ENCODE data around the gene ZNF211. TPM values are rescaled to one million over a fixed set of nuclear protein-coding genes. Genes with fewer than 3 reads are reported as not detected.
A peak's percentile ranks its signal among the peaks of the same experiment; 100 is the strongest.

Gene ZNF211
- total RNA-seq, 1 experiment from 2014 or later = 10.5 TPM

DNA sequence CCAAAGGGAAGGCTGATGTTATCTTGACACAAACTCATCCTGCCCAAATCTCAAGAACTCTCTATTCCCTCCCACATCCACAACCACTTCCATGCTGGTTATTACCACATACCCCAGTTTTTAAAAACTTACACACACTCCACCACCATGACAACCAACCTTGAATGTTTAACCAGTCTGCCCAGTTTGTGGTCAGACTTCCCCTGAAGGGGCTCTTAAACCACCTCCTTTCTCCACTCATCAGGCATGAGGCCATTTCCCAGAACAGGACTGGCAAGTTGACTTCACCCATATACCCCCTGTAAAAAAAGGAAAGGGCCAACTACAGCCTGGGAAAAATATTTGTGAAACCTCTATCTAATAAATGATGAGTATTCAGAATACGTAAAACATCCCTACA is 23.4 kb downstream of the ZNF211 start:
- Histone ChIP-seq H3K36me3 (ENCODE audit: control insufficient read depth, insufficient read depth, low read length) (no peaks in the 10 kb centered on the region), H3K4me1 (peaks cover 12% of the 10 kb centered on the region; the same call in 1 of the 2 replicates), H3K27me3 (replicated peaks; ENCODE audit: control insufficient read depth, insufficient read depth, low read length) (no peaks in the 10 kb centered on the region; the same call in 1 of the 2 replicates), H3K4me3 (ENCODE audit: low read depth, low read length) (no peak overlapping the region), H3K9me3 (peaks cover 28% of the 10 kb centered on the region)
- Mint-ChIP-seq H3K27me3 (ENCODE audit: insufficient read depth, unreplicated experiment) (peaks cover 10% of the 10 kb centered on the region), H3K4me3 (ENCODE audit: unreplicated experiment) (no peak overlapping the region), H3K4me1 (ENCODE audit: low read depth, unreplicated experiment) (peaks cover 27% of the 10 kb centered on the region), H3K36me3 (ENCODE audit: insufficient read depth, unreplicated experiment) (peaks cover 9% of the 10 kb centered on the region), H3K27ac (ENCODE audit: unreplicated experiment) (no peak overlapping the region), H3K9me3 (ENCODE audit: unreplicated experiment) (peaks cover 56% of the 10 kb centered on the region)
- TF ChIP-seq, protein P1, sequence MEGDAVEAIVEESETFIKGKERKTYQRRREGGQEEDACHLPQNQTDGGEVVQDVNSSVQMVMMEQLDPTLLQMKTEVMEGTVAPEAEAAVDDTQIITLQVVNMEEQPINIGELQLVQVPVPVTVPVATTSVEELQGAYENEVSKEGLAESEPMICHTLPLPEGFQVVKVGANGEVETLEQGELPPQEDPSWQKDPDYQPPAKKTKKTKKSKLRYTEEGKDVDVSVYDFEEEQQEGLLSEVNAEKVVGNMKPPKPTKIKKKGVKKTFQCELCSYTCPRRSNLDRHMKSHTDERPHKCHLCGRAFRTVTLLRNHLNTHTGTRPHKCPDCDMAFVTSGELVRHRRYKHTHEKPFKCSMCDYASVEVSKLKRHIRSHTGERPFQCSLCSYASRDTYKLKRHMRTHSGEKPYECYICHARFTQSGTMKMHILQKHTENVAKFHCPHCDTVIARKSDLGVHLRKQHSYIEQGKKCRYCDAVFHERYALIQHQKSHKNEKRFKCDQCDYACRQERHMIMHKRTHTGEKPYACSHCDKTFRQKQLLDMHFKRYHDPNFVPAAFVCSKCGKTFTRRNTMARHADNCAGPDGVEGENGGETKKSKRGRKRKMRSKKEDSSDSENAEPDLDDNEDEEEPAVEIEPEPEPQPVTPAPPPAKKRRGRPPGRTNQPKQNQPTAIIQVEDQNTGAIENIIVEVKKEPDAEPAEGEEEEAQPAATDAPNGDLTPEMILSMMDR (IDR thresholded peaks at IDR 0.05; ENCODE audit: insufficient read depth in 1 of 2, low read depth in 1 of 2, low read length in 1 of 2, severe bottlenecking in 1 of 2, unreplicated experiment in 1 of 2) = no peak
- intact Hi-C loops (cut with micrococcal nuclease; ENCODE audit: unreplicated experiment) = no loop called here
- no peak for DNase-seq
- BruUV-seq (replicated peaks) = no TSS peak
- ChIA-PET POLR2A (no interaction called here), CTCF (no interaction called here)

DNA sequence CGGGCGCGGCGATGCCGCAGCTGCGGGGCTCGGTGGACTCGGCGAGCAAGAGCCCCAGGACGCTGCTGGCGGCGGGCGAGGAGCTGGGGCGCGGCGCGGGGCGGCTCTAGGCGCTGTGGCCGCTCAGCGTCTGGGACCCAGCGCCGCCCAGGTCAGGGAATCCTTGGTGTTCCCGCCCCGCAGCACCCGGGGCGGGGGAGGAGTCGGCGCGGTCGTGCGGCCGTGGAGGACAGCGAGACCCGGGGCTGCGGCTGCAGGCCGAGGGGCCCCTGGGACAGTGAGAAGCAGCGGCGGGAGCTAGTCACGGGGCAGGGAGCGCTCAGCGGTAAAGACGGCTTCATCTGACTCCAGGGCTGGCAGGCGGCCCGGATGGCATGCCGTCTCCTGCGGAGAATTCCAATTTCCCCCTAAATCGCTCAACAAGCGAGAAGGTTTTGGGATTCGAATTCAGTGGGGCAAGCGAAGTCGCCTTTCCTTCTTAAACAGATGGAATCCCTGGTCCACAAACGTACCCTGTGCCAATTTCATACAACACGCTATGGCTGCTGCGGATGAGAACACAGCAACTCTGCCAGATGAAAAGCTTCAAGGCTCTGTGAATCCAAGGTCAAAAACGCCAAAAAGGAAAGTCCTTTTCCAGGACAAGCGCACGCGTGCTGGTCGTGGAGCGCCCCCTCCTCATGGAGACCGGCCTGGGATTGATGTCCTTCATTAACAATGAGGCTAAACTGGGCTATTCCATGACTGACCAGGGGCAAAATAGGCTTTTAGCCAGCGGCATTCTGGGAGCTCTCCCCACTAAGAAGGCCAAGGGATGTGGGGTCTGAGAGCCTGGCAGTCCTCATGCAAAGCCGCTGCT is 31.5 kb downstream of the ZNF211 start:
- Mint-ChIP-seq H3K4me1 (ENCODE audit: low read depth, unreplicated experiment) (no peaks in the 10 kb centered on the region), H3K27me3 (ENCODE audit: insufficient read depth, unreplicated experiment) (peaks cover 9% of the 10 kb centered on the region), H3K9me3 (ENCODE audit: unreplicated experiment) (no peaks in the 10 kb centered on the region), H3K36me3 (ENCODE audit: insufficient read depth, unreplicated experiment) (no peaks in the 10 kb centered on the region), H3K4me3 (ENCODE audit: unreplicated experiment) (peak overlapping the region; percentile 77), H3K27ac (ENCODE audit: unreplicated experiment) (no peak overlapping the region)
- Histone ChIP-seq H3K4me1 (no peaks in the 10 kb centered on the region), H3K36me3 (ENCODE audit: control insufficient read depth, insufficient read depth, low read length) (no peaks in the 10 kb centered on the region), H3K27me3 (replicated peaks; ENCODE audit: control insufficient read depth, insufficient read depth, low read length) (no peaks in the 10 kb centered on the region), H3K9me3 (no peaks in the 10 kb centered on the region; the same call in 1 of the 2 replicates), H3K4me3 (ENCODE audit: low read depth, low read length) (peak overlapping the region; percentile 62)
- peak; percentile 60 to 65 for DNase-seq
- intact Hi-C loops (cut with micrococcal nuclease; ENCODE audit: unreplicated experiment) = no loop called here
- CTCF ChIA-PET = interaction anchor here (1.4 kb wide), 1 partner anchor 17 kb away, joined by 6 read pairs; the partner anchor contains the start of gene ZNF551
- TF ChIP-seq, protein P1 (IDR thresholded peaks at IDR 0.05; ENCODE audit: insufficient read depth in 1 of 2, low read depth in 1 of 2, low read length in 1 of 2, severe bottlenecking in 1 of 2, unreplicated experiment in 1 of 2) = no peak
- POLR2A ChIA-PET = interaction anchor here (0.7 kb wide), 1 partner anchor 17 kb away, joined by 4 read pairs; the partner anchor contains the start of gene ZNF551
- no TSS peak for BruUV-seq (replicated peaks)

DNA sequence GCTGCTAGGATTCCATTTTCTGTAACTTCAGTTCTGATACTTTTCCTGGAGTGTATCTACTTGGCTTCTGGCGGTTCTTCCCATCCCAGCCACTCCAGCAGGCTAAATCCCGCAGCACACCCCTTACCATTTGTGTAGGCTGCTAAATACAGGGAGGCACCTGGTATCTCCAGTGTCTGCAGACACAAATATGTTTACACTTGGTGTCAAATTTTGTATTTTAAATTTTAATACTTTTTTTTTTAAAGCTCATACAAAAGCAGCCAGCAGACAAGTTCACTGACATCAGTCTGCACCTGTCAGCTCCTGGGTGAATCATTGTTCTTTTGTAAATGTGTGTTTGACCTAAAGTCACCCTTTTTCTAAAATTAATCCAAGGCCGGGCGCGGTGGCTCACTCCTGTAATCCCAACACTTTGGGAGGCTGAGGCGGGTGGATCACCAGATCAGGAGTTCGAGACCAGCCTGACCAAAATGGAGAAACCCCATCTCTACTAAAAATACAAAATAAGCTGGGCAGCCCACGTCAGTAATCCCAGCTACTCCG is 32.4 kb downstream of the ZNF211 start:
- TF ChIP-seq, protein P1 (IDR thresholded peaks at IDR 0.05; ENCODE audit: insufficient read depth in 1 of 2, low read depth in 1 of 2, low read length in 1 of 2, severe bottlenecking in 1 of 2, unreplicated experiment in 1 of 2) = no peak
- H3K27ac Mint-ChIP-seq (ENCODE audit: unreplicated experiment) = no peak overlapping the region
- DNase-seq = no peak
- H3K9me3 ChIP-seq = no peaks in the 10 kb centered on the region; the same call in 1 of the 2 replicates
- H3K27me3 ChIP-seq (replicated peaks; ENCODE audit: control insufficient read depth, insufficient read depth, low read length) = no peaks in the 10 kb centered on the region
- no peaks in the 10 kb centered on the region for H3K9me3 Mint-ChIP-seq (ENCODE audit: unreplicated experiment)
- no peak overlapping the region for H3K4me3 ChIP-seq (ENCODE audit: low read depth, low read length)
- no peaks in the 10 kb centered on the region for H3K36me3 Mint-ChIP-seq (ENCODE audit: insufficient read depth, unreplicated experiment)
- intact Hi-C loops (cut with micrococcal nuclease; ENCODE audit: unreplicated experiment) = no loop called here
- no TSS peak for BruUV-seq (replicated peaks)
- no peaks in the 10 kb centered on the region for H3K4me1 ChIP-seq
- H3K36me3 ChIP-seq (ENCODE audit: control insufficient read depth, insufficient read depth, low read length) = no peaks in the 10 kb centered on the region
- H3K4me1 Mint-ChIP-seq (ENCODE audit: low read depth, unreplicated experiment) = no peaks in the 10 kb centered on the region
- H3K27me3 Mint-ChIP-seq (ENCODE audit: insufficient read depth, unreplicated experiment) = peaks cover 4% of the 10 kb centered on the region
- POLR2A ChIA-PET = no interaction called here
- H3K4me3 Mint-ChIP-seq (ENCODE audit: unreplicated experiment) = peak overlapping the region; percentile 77
- CTCF ChIA-PET = interaction anchor here (1.4 kb wide), 1 partner anchor 17 kb away, joined by 6 read pairs; the partner anchor contains the start of gene ZNF551
